ENCODE measurements around the gene HDAC9. TPM values are rescaled to one million over a fixed set of nuclear protein-coding genes. Genes with fewer than 3 reads are reported as not detected.

HDAC9 gene
- total RNA-seq, 1 experiment from 2014 or later = 31.9 TPM

DNA sequence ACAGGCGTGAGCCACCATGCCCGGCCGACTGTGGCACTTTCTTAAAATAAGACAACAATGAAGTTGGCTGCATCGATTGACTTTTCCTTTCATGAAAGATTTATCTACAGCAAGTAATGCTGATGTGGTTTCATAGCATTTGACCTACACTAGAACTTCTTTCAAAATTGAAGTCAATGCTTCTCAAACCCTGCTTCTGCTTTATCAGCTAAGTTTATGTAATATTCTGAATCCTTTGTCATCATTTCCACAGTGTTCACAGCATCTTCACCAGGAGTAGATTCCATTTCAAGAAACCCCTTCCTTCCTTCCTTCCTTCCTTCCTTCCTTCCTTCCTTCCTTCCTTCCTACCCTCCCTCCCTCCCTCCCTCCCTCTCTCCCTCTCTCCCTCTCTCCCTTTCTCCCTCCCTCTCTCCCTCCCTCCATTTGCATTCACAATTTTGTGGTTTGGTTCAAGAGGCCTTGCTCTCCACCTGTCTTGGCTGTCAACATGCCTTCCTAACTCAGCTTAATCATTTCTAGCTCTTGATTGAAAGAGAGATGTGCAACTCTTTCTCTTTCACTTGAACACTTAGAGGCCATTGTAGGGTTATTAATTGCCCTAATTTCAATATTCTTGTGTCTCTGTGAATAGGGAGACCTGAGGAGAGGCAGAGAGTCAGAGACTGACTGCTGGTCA is 52.1 kb downstream of the HDAC9 start:
- BruUV-seq (replicated peaks) = no TSS peak
- Histone ChIP-seq H3K9me3 (ENCODE audit: low read depth, low read length, poor library complexity, severe bottlenecking) (no peaks in the 10 kb centered on the region), H3K4me3 (ENCODE audit: low read depth, low read length, poor library complexity, severe bottlenecking) (no peak overlapping the region), H3K36me3 (ENCODE audit: insufficient read depth, low read length, poor library complexity, severe bottlenecking) (no peaks in the 10 kb centered on the region), H3K27me3 (replicated peaks; ENCODE audit: insufficient read depth, low read depth, low read length, poor library complexity) (no peaks in the 10 kb centered on the region), H3K4me1 (ENCODE audit: insufficient read depth, low read length, poor library complexity, severe bottlenecking) (peaks cover 34% of the 10 kb centered on the region), H3K27ac (ENCODE audit: low read depth, low read length, poor library complexity, severe bottlenecking) (peak overlapping the region; percentile 90)
- intact Hi-C loops (cut with micrococcal nuclease; ENCODE audit: unreplicated experiment) = no loop called here
- CTCF ChIA-PET = interaction anchor here (0.6 kb wide), 1 partner anchor 118 kb away, joined by 3 read pairs; no protein-coding TSS in a partner anchor
- TF ChIP-seq EZH2 (IDR thresholded peaks at IDR 0.05; ENCODE audit: borderline replicate concordance, low read depth, low read length, poor library complexity, severe bottlenecking) (no peak), CTCF (conservative IDR thresholded peaks at IDR 0.05; ENCODE audit: low read depth, low read length) (no peak)
- POLR2A ChIA-PET (ENCODE audit: low non-redundant PET) = no interaction called here
- peak; percentile 88 for DNase-seq (ENCODE audit: low spot score)

GRCh38 chr7:18548534-18548933 is 53.0 kb downstream of the HDAC9 start:
- CTCF ChIA-PET = interaction anchor here (1.3 kb wide), 1 partner anchor 196 kb away, joined by 3 read pairs; no protein-coding TSS in a partner anchor
- BruUV-seq (replicated peaks) = no TSS peak
- H3K27ac ChIP-seq (ENCODE audit: low read depth, low read length, poor library complexity, severe bottlenecking) = peak overlapping the region; percentile 84

GRCh38 chr7:18550574-18550973 is 55.0 kb downstream of the HDAC9 start:
- CTCF ChIA-PET = no interaction called here
- H3K4me1 ChIP-seq (ENCODE audit: insufficient read depth, low read length, poor library complexity, severe bottlenecking) = peaks cover 43% of the 10 kb centered on the region
- no peak for DNase-seq (ENCODE audit: low spot score)
- no peaks in the 10 kb centered on the region for H3K27me3 ChIP-seq (replicated peaks; ENCODE audit: insufficient read depth, low read depth, low read length, poor library complexity)
- POLR2A ChIA-PET (ENCODE audit: low non-redundant PET) = no interaction called here
- H3K9me3 ChIP-seq (ENCODE audit: low read depth, low read length, poor library complexity, severe bottlenecking) = no peaks in the 10 kb centered on the region
- intact Hi-C loops (cut with micrococcal nuclease; ENCODE audit: unreplicated experiment) = loop anchor here (5.0 kb wide), 1 partner anchor 237 kb away; no protein-coding TSS in a partner anchor
- BruUV-seq (replicated peaks) = no TSS peak
- no peak overlapping the region for H3K4me3 ChIP-seq (ENCODE audit: low read depth, low read length, poor library complexity, severe bottlenecking)
- no peaks in the 10 kb centered on the region for H3K36me3 ChIP-seq (ENCODE audit: insufficient read depth, low read length, poor library complexity, severe bottlenecking)
- TF ChIP-seq EZH2 (IDR thresholded peaks at IDR 0.05; ENCODE audit: borderline replicate concordance, low read depth, low read length, poor library complexity, severe bottlenecking) (no peak), CTCF (conservative IDR thresholded peaks at IDR 0.05; ENCODE audit: low read depth, low read length) (no peak)
- H3K27ac ChIP-seq (ENCODE audit: low read depth, low read length, poor library complexity, severe bottlenecking) = peak overlapping the region; percentile 52

More at GRCh38 chr7:18548534-18548933, 53.0 kb downstream of the HDAC9 start:
- Histone ChIP-seq H3K4me3 (ENCODE audit: low read depth, low read length, poor library complexity, severe bottlenecking) (no peak overlapping the region), H3K36me3 (ENCODE audit: insufficient read depth, low read length, poor library complexity, severe bottlenecking) (no peaks in the 10 kb centered on the region), H3K4me1 (ENCODE audit: insufficient read depth, low read length, poor library complexity, severe bottlenecking) (peaks cover 40% of the 10 kb centered on the region), H3K9me3 (ENCODE audit: low read depth, low read length, poor library complexity, severe bottlenecking) (no peaks in the 10 kb centered on the region), H3K27me3 (replicated peaks; ENCODE audit: insufficient read depth, low read depth, low read length, poor library complexity) (no peaks in the 10 kb centered on the region)
- intact Hi-C loops (cut with micrococcal nuclease; ENCODE audit: unreplicated experiment) = no loop called here
- POLR2A ChIA-PET (ENCODE audit: low non-redundant PET) = no interaction called here
- no peak for TF ChIP-seq CTCF (conservative IDR thresholded peaks at IDR 0.05; ENCODE audit: low read depth, low read length)
- no peak for TF ChIP-seq EZH2 (IDR thresholded peaks at IDR 0.05; ENCODE audit: borderline replicate concordance, low read depth, low read length, poor library complexity, severe bottlenecking)
- DNase-seq (ENCODE audit: low spot score) = no peak
